ENCODE data around the gene LRP1.

The LRP1 gene

DNA sequence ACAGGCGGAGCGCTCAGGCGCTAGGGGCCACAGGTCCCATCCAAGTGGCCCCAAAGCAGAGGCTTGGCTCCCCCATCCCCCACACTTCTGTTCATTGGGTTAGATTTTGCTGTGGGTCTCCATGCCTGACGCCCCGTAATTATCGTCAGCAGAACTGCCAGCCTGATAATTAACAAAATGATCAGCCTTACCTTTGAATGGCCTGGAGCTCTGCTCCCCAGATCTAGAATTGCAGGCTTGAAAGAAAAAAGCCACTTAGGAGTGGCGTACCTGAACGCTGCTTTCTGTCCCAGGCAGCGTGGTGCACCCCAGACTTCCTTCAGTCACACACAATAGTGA lies 47.8 kb downstream of the LRP1 start:
- no peak for DNase-seq

DNA sequence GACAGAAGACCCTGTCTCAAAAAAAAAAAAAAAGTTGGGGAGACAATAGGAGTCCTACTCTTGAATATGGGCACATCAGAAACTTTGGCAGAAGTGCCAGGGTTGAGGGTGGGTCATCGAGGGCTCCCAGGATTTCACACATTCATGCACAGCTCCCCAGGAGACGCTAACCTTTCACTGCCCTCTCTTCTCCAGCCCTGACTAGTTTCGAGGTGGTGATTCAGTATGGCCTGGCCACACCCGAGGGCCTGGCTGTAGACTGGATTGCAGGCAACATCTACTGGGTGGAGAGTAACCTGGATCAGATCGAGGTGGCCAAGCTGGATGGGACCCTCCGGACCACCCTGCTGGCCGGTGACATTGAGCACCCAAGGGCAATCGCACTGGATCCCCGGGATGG lies 48.6 kb downstream of the LRP1 start:
- DNase-seq: no peak

DNA sequence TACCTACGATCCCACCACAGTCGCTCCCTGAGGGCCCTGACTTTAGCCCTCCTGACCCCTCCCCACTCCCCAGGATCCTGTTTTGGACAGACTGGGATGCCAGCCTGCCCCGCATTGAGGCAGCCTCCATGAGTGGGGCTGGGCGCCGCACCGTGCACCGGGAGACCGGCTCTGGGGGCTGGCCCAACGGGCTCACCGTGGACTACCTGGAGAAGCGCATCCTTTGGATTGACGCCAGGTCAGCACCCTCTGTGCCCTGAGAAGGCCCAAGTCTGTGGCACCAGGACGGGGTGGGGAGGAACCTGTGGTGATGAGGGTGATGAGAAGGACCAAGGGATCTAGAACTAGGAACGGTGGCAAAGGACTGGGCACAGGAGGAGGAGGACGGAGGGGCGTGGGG lies 49.1 kb downstream of the LRP1 start:
- DNase-seq: no peak

DNA sequence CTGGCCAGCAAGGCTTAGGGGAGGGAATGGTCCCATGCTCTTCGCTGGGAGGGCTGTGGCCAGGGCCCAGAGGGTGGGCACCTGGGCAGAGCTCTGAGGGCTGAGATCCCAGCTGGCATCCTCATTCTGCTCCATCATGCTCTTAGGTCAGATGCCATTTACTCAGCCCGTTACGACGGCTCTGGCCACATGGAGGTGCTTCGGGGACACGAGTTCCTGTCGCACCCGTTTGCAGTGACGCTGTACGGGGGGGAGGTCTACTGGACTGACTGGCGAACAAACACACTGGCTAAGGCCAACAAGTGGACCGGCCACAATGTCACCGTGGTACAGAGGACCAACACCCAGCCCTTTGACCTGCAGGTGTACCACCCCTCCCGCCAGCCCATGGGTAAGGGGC lies 49.9 kb downstream of the LRP1 start:
- no peak for DNase-seq

GRCh38 chr12:57179331-57180086 lies 51.2 kb downstream of the LRP1 start:
- DNase-seq: no peak

DNA sequence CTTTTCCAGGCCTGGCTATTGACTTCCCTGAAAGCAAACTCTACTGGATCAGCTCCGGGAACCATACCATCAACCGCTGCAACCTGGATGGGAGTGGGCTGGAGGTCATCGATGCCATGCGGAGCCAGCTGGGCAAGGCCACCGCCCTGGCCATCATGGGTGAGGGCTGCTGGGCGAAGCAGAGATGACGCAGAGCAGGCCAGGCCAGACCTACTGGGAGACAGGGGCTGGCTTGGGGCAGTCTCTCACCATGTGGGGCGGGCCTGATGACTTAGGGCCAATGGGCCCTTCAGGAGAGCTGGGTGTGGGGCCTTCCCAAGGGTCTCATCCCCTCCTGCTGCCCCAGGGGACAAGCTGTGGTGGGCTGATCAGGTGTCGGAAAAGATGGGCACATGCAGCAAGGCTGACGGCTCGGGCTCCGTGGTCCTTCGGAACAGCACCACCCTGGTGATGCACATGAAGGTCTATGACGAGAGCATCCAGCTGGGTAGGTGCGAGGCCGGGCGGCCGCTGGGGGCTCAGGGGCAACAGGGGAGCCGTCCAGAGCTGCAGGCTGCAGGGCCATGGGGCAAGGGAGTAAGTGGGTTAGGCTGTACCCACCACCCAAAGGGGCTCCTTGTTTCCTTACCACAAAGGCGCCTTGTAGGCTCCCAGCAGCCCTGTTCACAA lies 52.2 kb downstream of the LRP1 start:
- DNase-seq: no peak

- no peak for DNase-seq
Measured at GRCh38 chr12:57181072-57181471, 52.8 kb downstream of the LRP1 start.

GRCh38 chr12:57181561-57182155 lies 53.4 kb downstream of the LRP1 start:
- DNase-seq: no peak

- DNase-seq: peak in 10 of 14 donors; percentile 4 to 65 (median 29)
Measured at GRCh38 chr12:57182918-57183575, 54.8 kb downstream of the LRP1 start.

DNA sequence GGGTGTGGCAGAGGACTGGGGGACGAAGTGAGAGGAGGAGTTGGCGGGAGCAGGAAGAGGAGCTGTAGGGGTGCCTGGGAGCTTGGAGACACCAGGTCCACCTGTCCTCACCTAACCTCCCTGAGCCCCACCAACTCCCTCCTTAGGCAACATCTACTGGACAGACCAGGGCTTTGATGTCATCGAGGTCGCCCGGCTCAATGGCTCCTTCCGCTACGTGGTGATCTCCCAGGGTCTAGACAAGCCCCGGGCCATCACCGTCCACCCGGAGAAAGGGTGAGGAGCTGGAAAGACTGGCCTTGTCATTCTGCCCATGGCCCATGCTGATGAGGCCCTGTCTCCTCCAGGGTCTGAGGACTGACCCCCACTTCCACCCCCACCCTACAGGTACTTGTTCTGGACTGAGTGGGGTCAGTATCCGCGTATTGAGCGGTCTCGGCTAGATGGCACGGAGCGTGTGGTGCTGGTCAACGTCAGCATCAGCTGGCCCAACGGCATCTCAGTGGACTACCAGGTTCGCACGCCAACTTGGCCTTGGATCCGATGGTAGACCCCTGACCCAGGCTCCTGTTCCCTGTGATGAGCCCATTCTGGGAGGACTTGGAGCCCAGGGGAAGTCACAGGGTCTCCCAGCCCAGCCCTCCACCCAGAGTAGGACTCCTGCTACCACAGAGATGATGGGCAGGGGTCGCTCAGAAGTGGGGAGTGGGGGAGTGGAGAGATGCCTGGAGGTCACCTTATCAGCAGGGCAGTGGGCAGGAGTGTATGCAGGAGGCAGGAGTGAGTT lies 55.8 kb downstream of the LRP1 start:
- DNase-seq: no peak

- no peak for DNase-seq
Measured at GRCh38 chr12:57185403-57185802, 57.1 kb downstream of the LRP1 start.

DNA sequence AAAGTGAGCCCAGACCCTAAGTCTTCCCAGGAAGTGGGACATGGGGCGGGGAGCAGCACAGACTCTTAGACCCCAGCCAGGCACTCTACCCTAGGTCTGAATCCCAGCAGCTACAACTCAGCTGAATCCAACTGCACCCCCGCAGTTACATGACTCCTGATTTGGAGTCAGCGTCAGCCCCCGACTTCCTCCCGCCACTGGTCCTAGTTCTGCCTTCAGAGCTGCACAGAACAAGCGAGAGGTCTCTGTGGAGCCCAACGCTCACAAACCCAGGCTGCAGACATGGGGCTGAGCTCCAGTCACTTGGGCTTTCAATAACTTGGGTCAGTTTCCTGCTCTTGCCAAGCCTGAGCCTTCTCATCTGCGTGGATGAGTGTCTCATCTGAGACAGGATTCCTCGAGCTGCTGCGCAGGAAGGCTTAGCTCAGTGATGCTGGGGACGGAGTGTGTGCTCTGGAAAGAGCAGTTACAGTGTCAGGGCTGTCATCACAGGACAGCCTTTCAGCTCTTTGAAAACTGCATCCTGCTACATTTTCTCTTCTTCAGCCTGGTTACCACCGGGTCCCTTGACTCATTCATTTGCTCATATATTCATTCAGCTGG lies 57.7 kb downstream of the LRP1 start:
- no peak for DNase-seq

DNA sequence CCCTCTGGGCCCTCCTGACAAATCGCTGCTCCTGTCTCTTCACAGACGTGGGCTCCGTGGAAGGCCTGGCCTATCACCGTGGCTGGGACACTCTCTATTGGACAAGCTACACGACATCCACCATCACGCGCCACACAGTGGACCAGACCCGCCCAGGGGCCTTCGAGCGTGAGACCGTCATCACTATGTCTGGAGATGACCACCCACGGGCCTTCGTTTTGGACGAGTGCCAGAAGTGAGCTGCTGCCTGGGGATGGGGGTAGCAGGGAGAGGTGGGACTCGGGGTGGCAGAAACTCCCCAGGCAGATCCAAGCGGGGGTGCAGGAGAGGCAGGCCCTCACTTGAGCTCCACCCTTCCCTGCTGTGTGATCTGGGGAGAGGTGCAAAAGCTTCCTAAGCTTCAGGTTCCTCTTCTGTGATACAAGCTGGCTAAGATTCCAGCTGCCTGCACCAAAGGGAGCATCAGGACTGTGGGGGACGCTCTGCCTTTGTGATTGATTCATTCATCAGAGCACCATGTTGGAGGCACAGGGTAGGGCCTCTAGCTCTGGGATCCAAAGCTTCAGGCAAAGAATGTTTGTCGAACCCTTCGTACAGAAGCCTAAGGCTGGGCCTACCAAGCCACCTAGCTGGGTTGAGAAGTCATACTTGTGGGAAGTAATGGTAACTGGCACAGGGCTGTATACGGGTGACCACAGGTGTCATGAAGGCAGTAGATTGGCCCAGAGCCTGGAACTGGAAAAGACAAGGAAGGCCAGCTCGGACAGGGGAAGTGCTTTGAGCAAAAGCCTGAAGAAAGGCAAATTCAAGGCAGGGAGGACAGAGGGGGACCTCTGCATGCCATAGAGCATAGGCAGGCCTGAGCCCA lies 59.2 kb downstream of the LRP1 start:
- DNase-seq: peak in 1 of 14 donors; percentile 30

DNA sequence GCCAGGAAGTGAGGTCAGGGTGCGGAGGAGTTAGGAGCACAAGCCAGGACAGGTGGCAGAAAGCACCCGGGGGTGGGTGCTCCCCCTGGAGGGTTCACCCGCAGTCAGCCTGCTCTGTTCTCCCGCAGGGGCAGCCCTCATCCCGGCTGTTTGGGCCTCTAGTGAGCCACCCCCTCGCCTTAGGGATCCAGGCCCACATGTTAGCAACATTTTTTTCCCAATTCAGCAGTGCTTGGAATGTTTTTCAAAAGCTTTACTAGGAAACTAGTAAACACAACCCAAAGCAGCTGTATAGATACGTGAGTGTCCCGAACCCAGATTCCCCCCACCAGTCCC lies 59.8 kb downstream of the LRP1 start:
- no peak for DNase-seq

GRCh38 chr12:57190037-57190436 lies 61.8 kb downstream of the LRP1 start:
- peak in 1 of 14 donors; percentile 57 for DNase-seq

- DNase-seq: no peak
Measured at GRCh38 chr12:57190821-57191220, 62.5 kb downstream of the LRP1 start.

- no peak for DNase-seq
Measured at GRCh38 chr12:57191410-57191809, 63.1 kb downstream of the LRP1 start.

- DNase-seq: no peak
Measured at GRCh38 chr12:57192920-57193319, 64.6 kb downstream of the LRP1 start.

DNA sequence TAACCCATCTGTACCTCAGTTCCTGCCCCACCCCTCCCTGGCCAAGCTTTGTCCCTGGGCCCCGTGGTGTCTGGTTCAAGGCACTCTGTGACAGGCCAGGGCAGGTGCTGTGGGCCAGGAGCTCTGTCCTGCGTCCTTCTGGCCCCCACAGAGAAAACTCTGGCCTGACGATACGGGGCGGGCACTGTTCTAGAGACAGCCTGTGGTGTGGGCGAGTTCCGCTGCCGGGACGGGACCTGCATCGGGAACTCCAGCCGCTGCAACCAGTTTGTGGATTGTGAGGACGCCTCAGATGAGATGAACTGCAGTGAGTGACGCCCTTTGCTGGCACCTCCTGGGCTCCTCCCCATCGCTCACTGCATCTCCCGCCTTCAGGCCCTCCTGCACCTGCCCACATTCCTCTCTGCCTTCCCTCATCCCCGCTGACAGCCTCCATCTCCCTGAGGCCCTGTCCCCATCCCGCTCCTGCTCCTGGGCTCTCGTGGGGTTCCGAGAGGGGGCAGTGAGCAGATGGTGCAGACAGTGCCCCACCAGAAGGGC lies 65.5 kb downstream of the LRP1 start:
- DNase-seq: peak in 1 of 14 donors; percentile 15

DNA sequence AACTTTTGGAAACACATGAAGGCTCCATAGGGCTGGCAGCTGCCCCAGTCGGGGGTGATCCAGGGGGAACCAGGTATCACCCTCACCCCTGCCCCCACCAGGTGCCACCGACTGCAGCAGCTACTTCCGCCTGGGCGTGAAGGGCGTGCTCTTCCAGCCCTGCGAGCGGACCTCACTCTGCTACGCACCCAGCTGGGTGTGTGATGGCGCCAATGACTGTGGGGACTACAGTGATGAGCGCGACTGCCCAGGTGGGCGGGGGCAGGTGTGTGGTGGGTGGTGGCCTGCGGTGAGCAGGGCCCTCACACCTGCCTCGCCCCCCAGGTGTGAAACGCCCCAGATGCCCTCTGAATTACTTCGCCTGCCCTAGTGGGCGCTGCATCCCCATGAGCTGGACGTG lies 66.0 kb downstream of the LRP1 start:
- no peak for DNase-seq

GRCh38 chr12:57195186-57195585 lies 66.9 kb downstream of the LRP1 start:
- no peak for DNase-seq

All from C1 segment of cervical spinal cord (tissue), 14 donors.